ENCODE measurements around the gene UBAC1.

The UBAC1 gene

DNA sequence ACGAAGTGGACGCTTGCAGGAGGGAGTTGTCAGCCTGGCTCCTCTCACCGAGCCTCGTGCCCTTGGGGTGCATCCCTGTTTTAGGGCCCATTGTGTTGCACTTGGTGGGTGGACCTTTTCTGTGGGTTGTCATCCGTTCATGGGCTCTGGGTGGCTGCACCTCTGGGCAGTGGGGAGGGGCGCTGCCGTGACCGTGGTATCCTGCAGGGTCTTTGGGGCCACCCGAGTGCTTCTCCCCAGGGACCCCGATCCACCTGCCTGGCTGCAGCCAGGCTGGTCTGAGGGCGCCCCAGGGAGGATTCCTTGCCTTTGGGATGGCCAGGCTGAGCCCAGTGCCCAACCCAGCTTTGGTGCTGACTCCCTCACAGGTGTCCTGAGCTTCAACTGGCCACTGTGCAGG is 41.0 kb upstream of the UBAC1 start:
- no peak overlapping the region for H3K4me3 ChIP-seq (ENCODE audit: control insufficient read depth, low read depth, low read length)
- no peak for DNase-seq (ENCODE audit: low read depth)
- TF ChIP-seq, protein P1, sequence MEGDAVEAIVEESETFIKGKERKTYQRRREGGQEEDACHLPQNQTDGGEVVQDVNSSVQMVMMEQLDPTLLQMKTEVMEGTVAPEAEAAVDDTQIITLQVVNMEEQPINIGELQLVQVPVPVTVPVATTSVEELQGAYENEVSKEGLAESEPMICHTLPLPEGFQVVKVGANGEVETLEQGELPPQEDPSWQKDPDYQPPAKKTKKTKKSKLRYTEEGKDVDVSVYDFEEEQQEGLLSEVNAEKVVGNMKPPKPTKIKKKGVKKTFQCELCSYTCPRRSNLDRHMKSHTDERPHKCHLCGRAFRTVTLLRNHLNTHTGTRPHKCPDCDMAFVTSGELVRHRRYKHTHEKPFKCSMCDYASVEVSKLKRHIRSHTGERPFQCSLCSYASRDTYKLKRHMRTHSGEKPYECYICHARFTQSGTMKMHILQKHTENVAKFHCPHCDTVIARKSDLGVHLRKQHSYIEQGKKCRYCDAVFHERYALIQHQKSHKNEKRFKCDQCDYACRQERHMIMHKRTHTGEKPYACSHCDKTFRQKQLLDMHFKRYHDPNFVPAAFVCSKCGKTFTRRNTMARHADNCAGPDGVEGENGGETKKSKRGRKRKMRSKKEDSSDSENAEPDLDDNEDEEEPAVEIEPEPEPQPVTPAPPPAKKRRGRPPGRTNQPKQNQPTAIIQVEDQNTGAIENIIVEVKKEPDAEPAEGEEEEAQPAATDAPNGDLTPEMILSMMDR (IDR thresholded peaks at IDR 0.05; ENCODE audit: control insufficient read depth, insufficient read depth, low read depth, low read length, missing control alignments): no peak

DNA sequence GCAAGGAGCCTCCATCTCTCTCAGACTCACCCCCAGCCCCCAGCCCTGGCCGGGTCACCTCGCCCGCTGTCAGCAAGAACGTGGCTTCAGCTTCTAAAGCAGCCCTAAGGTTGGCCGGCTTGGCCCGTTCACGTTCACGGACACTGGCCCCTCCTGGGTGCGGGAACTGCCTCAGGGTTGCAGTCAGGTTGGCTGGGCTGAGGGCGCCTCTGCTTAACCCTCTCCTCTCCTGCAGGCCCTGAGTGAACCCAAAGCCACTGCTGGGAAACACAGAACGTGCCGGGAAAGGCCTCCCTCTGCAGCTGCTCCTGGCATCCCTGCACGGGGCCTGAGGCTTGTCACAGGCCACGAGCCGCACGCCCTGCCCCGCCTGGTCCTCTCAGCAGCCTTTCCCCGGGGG is 40.1 kb upstream of the UBAC1 start:
- no peak for DNase-seq (ENCODE audit: low read depth)
- TF ChIP-seq, protein P1 (IDR thresholded peaks at IDR 0.05; ENCODE audit: control insufficient read depth, insufficient read depth, low read depth, low read length, missing control alignments): no peak

DNA sequence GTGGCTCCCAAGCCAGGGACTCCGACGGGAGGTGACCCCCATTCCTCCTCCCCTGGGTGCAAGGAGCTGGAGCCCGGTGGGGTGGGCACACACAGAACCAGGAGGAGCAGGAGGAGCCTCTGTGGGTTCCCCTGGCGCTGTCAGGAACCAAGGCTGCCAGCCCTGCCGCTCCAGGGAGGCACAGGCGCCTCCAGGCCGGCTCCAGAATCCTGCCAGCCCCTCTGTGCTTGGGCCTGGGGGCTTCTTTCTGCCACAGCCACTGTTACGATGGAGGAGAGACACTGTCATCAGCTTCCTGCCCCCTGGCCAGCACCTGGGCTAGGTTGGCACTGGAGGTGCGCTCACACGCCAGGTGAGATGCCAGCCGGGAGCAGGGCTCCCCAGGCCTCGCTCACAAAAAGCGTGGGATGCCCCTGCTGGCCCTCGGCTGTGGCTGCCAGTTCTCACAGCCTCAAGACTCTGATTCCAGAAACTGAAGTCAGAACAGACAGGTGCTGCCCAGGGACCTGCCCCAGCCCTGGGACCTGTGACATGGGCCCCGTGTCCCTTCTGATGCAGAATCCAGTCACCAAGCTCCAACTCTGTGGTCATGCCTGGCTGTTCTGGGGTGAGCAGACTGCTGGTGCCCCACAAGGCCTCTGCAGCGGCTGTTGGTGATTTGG is 37.4 kb upstream of the UBAC1 start:
- DNase-seq (ENCODE audit: low read depth): no peak

More for the DNA sequence above, 40.1 kb upstream of the UBAC1 start:
- no peak overlapping the region for H3K4me3 ChIP-seq (ENCODE audit: control insufficient read depth, low read depth, low read length)

DNA sequence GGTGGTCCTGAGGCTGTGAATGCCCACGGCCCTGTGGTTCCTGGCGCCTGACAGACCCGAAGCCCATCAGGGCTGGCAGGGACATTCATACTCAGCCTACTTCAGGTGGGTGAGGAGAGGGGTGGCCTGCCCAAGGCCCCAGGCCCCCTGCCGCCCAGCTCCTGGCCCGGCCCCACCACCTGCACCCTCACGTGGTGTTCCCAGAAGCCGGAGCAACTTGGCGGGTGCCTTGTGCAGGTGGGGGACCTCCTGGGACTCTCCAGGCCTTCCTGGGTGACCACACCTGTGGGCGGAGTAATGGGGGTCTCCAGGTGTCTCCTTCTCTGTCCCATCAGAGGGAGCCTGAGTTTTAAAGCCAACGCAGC is 36.8 kb upstream of the UBAC1 start:
- DNase-seq (ENCODE audit: low read depth): no peak
- no peak overlapping the region for H3K4me3 ChIP-seq (ENCODE audit: control insufficient read depth, low read depth, low read length)
- TF ChIP-seq, protein P1 (IDR thresholded peaks at IDR 0.05; ENCODE audit: control insufficient read depth, insufficient read depth, low read depth, low read length, missing control alignments): no peak

More for the DNA sequence above, 37.4 kb upstream of the UBAC1 start:
- TF ChIP-seq, protein P1 (IDR thresholded peaks at IDR 0.05; ENCODE audit: control insufficient read depth, insufficient read depth, low read depth, low read length, missing control alignments): no peak
- no peak overlapping the region for H3K4me3 ChIP-seq (ENCODE audit: control insufficient read depth, low read depth, low read length)

DNA sequence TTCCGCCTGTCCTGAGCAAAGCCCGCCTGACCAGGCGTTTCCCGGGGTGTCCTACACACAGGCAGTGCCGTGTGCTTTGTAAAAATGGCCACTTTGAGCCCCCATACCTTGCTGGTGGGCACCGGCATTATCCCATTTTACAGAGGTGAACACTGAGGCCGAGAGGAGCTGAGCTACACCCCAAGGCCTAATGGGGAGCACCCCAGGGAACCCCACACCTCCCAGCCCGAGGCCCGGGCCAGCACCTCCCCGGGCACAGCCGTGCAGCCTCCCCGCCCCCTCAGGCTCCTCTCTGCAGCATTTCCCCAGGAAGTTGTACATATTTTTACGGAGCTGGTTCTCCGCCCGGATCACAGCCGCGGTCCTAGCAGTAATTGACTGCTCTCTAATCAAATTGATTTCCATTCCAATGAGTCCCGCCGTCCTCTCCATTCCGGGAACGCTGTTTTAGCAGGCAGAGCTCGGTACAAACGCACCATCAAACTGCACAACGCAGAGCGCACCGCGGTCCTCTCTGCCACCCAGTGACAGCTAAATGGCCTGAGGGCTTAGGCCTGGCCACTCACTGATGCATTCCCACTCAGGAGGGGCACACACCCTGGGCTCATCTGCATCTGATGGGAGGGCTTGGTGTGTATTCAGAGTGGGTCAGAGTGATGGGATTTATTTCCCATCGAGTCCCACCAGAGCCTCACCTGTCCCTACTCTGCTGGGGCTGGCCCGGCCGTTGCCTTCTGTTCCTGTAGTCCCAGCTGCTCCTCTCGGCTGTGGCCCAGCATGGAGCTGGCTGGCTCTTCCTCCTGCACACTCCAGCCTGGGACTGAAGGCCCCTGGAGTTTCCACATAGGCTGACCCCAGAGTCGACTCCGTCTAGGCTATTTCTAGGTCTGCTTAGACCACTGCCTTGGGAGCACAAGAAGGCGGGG is 36.2 kb upstream of the UBAC1 start:
- no peak overlapping the region for H3K4me3 ChIP-seq (ENCODE audit: control insufficient read depth, low read depth, low read length)
- TF ChIP-seq, protein P1 (IDR thresholded peaks at IDR 0.05; ENCODE audit: control insufficient read depth, insufficient read depth, low read depth, low read length, missing control alignments): no peak
- no peak for DNase-seq (ENCODE audit: low read depth)

DNA sequence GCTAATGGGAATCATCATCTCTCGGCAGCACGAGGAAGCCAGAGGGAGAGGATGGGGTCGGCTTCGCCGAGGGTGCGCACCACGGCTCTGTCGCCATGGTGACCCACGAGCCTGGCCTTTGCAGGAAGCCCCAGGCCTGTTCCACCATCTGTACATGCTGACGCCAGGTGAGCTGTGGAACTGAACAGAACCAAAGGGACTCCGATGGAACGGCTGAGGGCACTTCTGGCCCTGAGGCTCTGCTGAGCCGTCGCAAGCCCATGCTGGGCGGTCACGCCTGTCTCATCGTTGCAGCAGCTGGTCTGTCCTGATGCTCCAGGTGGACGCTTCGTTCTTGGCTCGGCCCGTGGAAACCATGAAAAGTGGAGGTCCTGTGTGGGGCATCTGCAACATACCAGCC is 34.6 kb upstream of the UBAC1 start:
- no peak for DNase-seq (ENCODE audit: low read depth)
- no peak overlapping the region for H3K4me3 ChIP-seq (ENCODE audit: control insufficient read depth, low read depth, low read length)
- TF ChIP-seq, protein P1 (IDR thresholded peaks at IDR 0.05; ENCODE audit: control insufficient read depth, insufficient read depth, low read depth, low read length, missing control alignments): no peak

Measured in AG09309 (cell line).